Fibroblast of skin of back (primary cell): ENCODE measurements around the gene C4BPA.
A peak's percentile ranks its signal among the peaks of the same experiment; 100 is the strongest.

Experiments used
- DNase-seq: peaks from one replicate; pipeline ENCODE4 v3.0.0-alpha.2; 2013

C4BPA gene

DNA sequence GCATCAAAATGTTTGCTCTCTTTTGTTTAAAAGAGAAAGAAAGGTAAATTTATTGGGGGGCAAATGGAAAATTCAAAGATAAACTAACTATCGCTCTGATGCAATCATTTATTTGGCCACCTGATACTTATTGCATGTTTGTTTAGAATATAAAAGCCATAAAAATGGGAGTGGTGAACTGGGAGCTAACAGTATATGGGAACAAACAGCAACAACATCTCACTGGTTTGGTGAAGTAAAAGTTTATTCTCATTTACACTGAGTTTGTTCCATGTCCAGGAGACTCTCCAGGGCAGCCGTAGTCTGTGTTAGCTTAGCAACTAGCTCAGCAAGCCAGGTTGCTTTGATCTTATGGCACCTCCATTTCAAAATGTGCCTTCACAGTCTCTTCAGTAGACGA lies 20.4 kb downstream of the C4BPA start:
- DNase-seq = no peak

DNA sequence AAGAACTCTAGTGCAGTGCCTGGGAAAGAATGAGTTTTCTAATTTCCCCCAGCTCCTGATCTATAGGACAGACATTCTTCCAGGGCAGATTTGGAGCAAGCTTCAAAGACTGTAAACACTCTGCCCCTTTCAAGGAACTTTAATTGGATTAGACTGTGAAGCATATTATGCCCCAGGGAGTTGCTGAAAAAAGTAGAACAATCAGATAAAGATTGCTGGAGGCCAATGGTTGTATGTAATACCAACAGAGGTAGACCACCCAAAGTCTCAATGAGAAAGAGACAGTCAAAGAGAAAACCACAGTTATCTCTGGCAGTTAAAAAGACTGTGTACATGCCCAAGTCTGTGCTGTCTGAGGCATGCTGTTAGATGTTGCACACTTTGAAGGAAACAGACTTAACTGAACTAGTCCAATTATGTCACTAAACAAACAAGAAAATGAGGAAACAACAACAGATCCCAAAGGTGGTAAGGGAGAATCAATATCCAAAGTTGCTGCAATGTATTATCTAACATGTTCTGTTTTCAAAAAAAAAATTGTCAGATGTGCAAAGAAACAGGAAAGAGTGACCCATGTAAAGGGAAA lies 24.4 kb downstream of the C4BPA start:
- no peak for DNase-seq

DNA sequence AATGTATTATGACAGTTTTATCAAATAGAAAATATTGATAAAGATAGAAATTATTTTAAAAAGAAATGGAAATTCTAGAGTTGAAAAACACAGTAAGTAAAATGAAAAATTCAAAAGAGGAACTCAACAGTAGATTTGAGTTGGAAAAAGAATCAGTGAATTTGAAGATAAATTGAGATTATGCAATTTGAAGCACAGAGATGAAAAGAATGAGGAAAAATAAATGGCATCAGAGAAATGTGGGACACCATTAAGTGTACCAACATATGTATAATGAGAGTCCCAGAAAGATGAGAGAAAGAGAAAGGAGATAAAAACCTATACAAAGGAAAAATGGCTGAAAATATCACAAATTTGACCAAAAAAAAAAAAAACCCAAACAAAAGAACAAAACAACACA lies 25.0 kb downstream of the C4BPA start:
- DNase-seq = no peak

DNA sequence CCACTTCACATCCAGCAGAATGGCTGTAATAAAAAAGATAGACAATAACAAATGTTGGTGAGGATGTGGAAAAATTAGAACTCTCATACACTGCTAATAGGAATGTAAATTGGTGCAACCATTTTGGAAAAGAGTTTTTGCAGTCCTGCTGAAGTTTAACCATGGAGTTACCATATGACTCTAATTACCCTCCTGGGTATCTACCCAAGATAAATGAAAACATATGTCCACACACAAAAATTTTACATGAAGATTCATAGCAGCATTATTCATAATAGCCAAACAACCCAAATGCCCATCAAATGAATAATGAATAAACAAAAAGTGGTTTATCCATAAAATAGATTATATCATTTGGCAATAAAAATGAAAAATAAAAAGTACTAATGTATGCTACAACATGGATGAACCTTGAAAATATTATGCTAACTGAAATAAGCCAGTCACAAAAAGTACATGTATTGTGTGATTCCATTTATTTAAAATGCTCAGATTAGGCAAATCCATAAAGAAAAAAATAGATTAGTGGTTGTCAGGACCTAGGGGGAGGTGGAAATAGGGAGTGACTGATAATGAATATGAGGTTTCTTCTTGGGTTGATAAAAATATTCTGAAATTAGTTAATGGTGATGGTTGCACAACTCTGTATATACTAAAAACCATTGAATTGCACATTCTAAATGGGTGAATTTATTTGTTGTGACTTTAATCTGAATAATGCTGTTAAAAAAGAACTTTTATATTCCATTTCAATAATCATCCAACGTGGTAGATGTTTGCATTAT lies 26.4 kb downstream of the C4BPA start:
- DNase-seq = no peak

DNA sequence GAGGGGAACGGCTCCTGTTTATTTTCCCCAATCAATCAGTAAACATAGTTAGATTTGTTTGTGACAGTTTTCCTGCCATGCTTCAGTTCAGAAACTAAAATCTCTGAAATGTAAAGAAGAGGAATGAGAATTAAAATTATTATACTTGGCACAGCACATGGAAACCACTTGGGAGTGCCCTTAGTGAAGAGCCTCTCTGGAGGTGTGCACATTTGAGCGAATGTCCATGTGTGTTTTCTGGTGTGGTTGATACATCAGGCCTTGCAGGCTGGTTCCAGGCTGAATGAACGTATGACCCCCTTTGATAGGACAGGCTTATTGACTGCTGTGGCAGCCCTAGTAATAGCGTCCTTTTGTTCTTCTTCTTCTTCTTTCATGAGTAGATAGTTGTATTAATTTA lies 27.1 kb downstream of the C4BPA start:
- no peak for DNase-seq

DNA sequence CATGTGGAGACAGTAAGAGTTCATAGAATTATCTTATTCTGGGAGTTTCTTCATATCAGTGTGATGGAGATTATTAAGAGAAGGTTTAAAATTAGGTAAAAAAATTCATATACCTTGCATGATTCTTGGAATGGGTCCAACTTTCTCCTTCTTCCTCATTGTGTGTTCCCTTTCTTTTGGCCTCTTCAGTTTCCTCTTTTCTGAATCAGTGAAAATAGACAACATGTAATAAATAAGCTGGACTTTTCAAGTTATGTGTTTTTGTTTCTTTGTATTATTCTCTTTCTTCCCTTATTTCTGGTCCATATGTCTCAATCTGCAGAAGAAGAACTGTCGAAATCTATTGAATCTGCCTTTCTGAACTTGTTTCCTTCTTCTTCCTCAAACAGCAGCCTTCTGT lies 30.5 kb downstream of the C4BPA start:
- DNase-seq = no peak

DNA sequence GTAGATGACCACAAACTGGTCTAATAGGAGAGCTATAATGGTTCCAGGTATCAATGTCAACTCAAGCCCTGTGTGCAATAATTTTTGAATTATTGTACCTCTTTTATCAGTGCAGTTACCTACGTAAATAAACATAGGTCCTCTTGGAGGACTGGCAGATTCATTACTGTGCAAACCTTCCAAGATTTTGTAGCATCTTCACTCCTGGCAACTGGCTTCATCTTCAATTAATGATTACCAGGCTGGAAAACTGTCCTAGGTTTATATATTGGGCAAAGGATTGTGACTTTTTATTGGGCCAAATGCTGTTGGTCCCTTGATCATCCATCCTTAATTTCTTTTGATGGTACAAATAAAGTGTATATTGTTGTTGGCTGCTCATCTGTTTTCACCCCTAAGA lies 35.6 kb downstream of the C4BPA start:
- no peak for DNase-seq

DNA sequence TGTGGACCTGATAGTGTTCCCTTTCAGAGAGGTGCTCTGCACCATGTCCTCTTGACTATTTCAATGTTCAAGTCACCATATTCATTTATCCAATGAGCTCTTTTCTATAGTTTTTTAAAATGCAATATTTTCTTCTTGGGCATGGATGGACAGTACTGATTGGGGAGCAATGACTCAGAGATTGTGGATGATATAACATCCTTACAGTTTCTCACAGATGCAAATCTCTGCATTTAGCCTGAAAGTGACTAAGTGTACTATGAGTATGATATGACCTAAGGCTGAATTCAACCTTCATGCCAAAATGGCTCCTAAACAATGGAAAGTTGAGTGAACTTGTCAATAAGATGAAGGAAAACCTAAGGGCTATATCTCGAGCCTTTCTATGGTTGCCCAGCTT lies 36.5 kb downstream of the C4BPA start:
- no peak for DNase-seq

DNA sequence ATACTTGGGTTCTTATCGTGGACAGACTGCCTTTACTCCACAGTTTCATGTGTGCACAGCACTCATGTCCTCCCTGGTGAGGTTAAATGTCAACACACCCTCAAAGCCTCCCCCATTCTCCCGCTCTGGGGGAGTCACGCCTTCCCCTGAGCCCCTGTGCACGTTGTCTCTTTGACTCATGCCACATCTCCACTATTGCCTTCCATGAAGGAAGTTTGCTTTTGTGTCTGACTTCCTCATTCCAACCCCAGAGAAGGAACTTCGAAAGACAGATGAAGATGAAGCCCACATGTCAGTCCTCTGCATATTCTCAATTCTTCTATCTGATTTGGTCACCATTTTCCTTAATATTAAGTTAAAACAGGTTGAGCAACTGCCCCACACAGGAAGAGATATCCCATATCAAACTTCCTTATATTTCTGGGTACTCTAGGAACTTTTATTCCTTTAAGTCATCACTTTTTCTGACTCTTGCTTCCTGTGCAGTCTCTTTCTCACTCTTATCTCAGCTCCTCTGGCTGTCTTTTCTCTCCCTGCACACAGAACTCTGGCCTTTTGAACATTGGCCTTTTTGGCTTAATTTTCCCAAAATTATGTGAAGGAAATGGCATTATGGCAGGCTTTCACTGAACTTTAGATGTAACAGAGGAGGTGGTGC lies 41.5 kb downstream of the C4BPA start:
- no peak for DNase-seq

DNA sequence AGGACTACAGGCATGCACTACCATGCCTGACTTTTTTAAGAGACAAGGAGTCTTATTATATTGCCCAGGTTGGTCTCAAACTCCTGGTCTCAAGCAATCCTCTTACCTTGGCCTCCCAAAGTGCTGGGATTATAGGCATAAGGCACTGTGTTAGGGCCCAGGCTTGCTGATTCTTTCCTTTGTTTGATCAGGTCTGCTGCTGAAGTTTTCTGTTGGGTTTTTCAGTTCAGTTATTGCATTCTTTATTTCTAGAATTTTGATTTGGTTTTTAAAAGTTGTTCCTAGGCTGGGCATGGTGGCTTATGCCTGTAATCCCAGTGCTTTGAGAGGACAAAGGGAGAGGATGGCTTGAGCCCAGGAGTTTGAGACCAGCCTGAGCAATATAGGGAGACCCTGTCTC lies 47.9 kb downstream of the C4BPA start:
- no peak for DNase-seq

DNA sequence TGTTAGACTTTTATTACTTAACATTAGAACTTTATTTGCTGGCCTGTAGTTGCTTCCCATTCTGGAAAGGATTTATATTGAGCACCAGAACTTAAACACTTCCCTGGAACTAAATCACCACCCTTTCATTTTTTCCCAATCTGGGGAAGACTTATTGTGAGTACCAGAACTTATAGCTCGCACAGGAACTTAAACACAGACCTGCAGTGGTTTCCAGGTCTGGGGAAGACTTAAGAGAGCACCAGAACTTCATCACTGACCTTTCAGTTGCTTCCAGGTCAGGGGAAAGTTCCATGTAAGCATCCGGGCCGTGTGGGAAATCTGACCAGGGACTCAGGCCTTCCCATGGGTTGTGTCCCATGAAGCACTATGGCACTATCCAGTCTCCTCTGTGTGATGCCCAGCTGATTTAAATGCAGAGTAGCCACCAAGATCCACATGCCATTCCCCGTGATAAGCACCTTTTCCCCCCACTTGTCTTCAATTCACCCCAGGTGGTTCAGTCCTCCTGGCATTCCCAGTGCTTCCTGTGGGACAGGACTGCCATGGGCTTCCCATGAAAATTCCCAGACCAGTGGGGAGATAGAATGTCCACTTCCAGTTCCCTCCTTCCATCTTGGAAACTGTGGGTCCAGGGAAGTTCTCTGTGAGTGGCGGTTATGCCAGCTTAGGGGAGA lies 48.9 kb downstream of the C4BPA start:
- no peak for DNase-seq

DNA sequence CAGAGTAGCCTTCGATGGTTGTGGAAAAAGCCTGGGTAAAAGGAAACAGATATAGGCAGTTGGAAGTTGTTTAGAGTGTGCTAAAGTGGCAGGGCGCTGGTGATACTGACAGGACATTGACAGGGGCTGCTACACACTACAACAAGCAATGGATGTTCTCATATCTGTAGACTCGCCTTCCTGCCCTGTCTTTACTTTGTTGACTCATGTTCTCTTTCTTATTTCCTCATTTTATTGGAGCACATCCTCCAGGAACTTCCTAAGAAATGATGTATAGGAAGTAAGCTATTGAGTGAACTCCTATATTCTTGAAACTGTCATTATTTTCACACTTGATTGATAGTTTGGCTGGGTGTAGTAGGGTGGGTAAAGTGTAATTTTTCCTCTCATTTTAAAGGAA lies 51.0 kb downstream of the C4BPA start:
- DNase-seq = no peak

DNA sequence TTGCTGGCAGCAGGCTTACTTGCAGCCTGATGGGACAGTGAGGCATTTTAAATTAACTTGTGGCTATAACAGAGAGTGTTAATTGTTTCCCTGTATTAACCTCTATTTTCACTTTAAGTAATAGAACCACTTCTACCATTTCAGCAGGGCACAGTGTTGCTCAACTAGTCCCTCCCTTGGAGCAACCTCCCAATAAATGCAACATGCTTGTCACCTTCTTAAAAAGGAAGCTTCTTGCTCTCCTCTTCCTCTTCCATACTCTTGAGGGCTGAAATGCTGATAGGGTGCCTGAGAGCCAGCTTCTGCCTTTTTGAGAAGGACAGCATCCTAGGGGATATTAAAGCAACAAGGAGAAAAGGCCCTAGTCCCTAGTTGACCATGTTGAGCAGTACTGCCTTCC lies 52.1 kb downstream of the C4BPA start:
- no peak for DNase-seq

DNA sequence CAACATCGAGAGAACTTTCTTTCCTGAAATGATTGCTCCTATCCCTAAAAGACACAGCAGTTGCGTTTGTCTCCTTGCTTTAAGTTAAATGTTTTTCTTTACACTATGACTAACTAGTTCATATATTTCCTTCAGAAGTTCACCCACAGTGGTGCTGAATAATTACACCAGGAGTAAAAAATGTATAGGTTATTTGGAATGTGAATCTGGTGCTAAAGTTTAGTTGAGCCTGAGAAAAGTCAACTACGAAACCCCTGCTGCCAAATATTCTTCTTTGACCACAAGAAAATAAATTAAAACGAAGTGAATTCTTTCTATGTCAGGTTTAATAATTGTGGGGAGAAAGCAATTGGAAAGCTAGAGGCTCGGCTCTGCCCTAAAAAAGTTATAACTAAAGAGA lies 52.8 kb downstream of the C4BPA start:
- DNase-seq = peak; percentile 73

DNA sequence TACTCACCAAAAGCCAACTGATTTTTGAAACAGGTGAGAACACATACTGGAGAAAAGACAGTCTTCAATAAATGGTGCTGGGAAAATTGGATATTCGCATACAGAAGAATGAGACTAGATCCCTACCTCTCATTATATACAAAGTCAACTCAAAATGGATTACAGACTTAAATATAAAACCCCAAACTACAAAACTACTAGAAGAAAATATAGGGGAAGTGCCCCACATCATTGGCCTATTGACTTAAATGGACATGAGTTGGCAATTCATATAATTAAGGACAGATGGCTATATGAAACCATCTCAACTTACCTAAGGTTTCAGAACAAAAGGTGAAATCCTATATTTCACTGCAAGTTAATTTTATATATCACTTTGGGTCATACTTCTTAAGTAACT lies 60.1 kb downstream of the C4BPA start:
- DNase-seq = no peak

DNA sequence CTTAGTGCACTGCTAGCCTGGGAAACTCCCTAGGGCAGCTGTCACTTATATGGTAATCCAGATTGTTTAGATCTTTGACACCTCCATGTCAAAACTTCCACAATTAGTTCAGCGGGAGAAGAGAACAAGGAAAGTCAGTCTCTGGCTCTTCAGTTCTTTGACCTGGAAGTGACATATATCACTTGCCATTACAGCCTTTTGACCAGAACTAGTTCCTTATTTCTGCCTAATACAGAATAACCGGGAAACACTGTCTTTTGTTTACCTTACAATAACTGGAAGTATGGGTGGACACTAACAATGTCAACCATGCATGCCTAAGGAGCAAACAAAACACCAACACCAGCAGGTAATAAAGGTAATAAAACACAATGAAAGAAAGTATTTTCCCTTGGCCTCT lies 68.3 kb downstream of the C4BPA start:
- DNase-seq = no peak

DNA sequence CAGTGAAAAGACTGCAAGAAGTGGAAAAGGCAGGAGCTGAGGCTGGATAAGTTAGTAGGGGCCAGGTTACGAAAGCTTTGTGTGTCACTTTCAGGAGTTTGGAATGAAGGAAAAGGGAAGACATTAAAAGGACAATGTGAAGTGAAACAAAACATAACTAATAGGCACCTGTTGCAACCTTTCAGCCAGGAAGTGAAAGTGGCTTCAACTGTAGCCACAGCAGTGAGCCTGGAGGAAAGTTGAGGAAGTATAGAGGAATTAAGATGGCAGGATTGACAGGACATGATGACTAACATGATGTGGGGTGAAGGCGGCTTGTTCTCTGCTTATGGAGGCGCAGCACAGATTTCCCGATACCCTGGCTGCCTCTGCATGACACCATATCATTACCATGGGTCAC lies 68.9 kb downstream of the C4BPA start:
- DNase-seq = no peak

DNA sequence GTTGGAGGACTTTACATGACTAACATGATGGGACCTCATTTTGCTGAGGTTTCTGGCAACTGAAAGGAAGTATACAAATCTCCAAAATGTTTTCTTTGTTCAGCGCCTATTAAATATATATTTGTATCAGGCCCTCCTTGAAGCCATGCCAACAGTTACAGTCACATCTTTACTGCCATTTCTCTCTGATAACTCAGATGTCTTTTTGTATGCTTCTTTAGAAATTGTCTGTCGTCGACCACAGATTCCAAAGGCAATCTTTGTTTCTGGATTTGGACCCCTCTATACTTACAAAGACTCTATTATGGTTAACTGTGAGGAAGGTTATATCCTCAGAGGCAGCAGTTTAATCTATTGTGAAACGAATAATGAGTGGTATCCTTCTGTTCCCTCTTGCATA lies 69.4 kb downstream of the C4BPA start:
- DNase-seq = no peak

DNA sequence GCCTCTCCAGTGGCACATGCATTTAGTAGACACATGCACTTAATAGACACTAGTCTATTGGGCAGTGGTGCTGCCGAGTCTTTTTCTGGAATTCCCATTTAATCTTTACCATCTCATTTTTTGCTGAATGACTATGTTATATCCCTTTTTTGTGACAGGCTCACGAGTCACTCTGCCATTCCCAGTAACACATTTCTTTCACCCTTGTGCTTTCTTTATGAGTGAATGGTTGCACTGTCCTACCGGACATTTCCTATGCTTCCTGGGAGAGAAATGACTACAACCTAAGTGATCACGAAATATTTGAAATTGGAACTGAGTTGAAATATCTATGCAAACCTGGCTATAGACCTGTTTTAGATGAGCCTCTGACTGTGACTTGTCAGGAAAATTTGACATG lies 70.9 kb downstream of the C4BPA start:
- no peak for DNase-seq

DNA sequence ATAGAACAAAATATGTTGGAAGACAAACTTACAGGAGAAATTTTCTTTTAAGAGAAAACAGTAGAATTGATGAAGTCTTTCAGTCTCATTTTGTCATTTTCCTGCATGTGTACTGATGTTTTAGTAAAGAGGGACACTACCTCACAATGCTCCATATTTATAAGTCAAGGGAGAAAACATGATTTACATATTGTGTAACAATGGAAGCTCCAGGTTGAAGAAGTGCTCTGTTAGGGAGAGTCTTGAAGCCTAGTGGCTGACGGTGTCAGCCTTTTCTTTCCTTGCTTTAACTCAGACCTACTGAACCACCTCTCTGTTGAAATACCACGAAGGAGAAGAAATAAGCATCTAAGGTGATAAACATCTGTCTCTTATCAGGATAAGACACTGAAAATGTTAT lies 75.0 kb downstream of the C4BPA start:
- DNase-seq = no peak

DNA sequence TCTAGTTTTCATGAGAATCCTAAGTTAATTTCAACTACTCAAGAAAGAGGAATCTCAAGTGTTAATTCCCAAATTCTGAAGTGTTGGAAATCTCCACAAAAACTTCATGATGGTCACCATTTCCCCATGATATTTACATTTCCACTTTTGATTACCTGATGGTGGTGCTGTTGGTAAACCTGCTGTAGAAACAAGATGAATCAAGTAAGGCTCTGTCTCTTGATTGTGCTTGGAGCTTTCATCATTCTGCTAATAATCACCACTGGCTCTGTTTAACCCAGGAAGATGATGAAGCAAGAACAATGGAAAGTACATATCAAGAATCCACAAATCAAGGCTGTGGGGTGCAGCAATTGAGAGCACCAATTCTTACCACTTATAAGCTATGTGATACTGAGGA lies 77.8 kb downstream of the C4BPA start:
- no peak for DNase-seq

DNA sequence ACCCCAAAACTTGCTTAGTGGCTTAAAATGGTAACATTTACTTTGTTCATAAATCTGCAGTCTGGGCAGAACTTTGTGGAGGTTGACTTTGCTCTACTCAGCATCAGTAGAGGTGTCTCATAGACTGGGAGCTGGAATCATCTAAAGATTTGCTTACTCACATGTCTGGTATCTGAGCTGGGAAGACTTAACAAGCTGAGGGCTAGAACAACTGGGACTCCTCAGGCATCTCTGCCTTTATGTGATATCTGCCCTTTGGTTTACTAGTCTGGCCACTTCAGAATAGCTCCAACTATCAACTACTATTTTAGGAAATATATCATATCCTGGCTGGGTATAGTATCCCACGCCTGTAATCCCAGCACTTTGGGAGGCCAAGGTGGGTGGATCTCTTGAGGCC lies 82.5 kb downstream of the C4BPA start:
- peak; percentile 30 for DNase-seq

DNA sequence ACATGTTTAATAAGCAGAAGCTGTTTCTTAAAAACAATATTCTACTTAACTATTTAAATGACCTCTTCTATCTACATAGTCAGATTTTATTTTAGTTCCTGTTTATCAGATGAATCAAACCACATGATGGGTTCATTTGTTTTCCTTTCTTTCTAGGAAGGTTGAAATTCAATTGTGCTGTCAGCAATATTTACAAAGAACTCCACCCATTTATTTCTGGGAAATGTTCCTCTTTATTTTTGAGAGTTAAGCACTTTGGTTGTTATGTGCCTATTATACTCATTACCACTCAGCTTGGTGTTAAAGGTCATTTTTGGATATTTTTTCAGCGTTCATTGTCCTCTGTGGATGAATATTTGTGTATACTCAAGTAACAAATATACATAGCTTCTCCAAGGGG lies 84.9 kb downstream of the C4BPA start:
- DNase-seq = no peak

DNA sequence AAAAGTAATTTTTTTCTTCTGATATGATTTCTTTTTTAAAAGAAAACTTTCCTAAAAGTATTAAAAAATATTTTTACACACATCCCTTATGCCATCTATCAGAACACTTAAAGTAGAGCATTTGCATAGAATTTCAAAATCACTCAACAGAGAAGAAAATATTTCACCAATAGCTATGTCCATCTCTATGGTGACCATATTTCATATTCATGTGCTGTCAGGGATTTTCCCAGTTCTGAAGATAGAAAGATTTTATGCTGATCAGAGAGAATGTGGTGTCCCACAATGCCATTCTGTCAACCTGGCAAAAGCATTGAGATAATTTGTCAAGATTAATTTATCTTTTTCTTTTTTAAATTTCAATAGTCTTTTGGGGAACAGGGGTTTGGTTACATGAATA lies 87.0 kb downstream of the C4BPA start:
- no peak for DNase-seq
